ENCODE results near the gene ARHGAP31.

DNA sequence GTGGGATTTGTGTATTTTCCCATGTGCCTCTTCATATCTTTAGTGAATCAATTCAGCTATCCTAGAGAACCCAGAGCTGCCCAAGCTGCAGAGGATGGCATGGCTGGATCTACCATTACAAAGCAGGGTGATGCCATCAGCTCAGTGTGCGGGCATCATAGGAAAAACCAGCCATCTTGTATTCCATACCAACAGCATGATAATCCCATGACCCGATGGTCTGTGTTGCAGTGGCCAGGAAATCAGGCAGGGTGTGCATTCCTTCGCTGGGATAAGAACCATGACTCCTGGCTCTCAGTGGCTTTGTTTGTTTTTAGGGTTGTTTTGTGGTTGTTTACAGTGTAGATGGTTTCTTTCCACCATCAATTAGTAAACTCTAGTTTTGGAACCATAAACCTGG lies 36.0 kb downstream of the ARHGAP31 start:
- no peak for TF ChIP-seq EZH2 (IDR thresholded peaks at IDR 0.05; ENCODE audit: borderline replicate concordance, low read length)
- TF ChIP-seq, protein P1, sequence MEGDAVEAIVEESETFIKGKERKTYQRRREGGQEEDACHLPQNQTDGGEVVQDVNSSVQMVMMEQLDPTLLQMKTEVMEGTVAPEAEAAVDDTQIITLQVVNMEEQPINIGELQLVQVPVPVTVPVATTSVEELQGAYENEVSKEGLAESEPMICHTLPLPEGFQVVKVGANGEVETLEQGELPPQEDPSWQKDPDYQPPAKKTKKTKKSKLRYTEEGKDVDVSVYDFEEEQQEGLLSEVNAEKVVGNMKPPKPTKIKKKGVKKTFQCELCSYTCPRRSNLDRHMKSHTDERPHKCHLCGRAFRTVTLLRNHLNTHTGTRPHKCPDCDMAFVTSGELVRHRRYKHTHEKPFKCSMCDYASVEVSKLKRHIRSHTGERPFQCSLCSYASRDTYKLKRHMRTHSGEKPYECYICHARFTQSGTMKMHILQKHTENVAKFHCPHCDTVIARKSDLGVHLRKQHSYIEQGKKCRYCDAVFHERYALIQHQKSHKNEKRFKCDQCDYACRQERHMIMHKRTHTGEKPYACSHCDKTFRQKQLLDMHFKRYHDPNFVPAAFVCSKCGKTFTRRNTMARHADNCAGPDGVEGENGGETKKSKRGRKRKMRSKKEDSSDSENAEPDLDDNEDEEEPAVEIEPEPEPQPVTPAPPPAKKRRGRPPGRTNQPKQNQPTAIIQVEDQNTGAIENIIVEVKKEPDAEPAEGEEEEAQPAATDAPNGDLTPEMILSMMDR (IDR thresholded peaks at IDR 0.05; ENCODE audit: low read length) = no peak
